LNCAP (cell line): ENCODE results near the gene OAF.

Source experiments
- TF ChIP-seq, protein P1 (sequence below): fragments of 450-650 bp; IDR thresholded peaks from 2 replicates; pipeline ENCODE4 v1.5.1; 2017; ENCODE audit warnings: mild to moderate bottlenecking

Gene OAF

DNA sequence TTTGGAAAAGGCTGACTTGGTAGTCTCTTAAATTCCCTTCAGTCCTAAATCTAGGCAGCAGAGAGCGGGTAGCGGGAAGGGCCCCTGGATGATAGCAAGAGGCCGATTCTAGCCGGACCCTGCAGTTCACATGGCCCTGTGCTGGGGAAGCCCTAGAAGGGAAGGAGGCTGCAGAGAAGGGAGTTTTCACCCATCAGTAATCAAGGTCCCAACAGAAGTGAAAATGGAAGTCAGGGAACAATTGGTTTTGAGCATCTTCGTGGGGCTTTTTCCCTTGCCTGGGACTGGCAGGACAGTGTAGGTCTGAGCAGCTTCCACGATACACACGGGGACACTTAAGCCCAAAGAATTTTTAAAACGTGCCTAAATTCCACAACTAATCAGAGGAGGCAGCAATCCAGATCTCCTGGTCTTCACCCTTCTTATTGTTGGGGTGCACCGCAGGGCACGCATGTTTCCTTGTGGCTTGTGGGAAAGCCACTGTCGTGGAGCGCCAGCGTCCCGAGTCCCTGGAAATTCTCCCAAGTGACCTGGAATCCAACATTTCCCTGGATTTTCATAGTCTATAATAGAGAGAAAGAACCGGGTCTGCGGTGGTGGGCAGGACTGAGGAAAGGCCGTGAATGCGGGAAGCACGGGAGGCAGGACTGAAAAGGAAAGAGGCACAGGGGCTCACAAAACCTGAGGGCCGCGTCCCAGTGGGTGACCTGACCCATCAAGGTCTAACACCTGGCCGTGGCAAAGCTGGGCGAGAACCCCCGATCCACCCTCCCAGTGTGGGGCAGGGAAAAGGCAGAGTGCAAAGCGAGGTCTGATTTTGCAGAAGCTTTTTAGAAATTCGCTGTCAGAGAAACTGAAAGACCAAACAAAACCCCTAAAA is 846 bp upstream of the OAF start:
- TF ChIP-seq, protein P1, sequence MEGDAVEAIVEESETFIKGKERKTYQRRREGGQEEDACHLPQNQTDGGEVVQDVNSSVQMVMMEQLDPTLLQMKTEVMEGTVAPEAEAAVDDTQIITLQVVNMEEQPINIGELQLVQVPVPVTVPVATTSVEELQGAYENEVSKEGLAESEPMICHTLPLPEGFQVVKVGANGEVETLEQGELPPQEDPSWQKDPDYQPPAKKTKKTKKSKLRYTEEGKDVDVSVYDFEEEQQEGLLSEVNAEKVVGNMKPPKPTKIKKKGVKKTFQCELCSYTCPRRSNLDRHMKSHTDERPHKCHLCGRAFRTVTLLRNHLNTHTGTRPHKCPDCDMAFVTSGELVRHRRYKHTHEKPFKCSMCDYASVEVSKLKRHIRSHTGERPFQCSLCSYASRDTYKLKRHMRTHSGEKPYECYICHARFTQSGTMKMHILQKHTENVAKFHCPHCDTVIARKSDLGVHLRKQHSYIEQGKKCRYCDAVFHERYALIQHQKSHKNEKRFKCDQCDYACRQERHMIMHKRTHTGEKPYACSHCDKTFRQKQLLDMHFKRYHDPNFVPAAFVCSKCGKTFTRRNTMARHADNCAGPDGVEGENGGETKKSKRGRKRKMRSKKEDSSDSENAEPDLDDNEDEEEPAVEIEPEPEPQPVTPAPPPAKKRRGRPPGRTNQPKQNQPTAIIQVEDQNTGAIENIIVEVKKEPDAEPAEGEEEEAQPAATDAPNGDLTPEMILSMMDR, result no peak

DNA sequence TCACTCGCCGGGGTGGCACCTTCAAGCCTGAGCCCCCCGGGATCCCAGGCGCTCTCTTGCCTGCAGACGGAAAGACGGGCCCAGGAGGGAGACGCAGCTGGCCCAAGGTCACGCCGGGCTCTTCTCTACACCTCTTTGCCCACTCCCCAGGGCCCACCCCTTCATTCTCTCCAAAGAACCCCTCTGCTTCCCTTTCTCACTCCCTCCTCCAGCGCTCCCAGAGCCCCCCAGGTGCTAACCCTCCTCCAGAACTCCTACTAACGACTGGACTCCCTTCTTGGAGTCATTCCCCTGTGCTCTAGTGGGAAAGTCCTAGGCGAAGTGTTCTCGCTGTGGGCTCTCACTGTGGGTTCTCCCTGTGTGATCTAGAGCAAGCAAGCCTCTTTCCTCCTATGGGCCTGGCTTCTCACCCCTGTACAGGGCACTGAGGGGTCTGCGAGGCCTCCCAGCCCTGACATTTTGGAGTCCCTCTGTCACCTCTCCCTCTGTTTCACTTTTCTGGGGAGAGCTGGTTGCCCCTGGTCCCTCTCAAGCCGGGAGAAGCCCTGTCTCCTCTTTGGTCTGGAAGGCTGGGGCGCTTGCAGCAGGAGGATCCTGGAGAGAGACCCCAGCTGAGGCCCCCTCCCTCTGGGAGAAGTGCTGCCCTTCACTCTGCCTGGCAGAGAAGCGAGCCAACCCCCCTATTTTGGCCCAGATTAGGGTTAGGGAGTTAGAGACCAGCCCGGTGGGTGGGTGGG is 858 bp downstream of the OAF start:
- TF ChIP-seq, protein P1, result no peak

DNA sequence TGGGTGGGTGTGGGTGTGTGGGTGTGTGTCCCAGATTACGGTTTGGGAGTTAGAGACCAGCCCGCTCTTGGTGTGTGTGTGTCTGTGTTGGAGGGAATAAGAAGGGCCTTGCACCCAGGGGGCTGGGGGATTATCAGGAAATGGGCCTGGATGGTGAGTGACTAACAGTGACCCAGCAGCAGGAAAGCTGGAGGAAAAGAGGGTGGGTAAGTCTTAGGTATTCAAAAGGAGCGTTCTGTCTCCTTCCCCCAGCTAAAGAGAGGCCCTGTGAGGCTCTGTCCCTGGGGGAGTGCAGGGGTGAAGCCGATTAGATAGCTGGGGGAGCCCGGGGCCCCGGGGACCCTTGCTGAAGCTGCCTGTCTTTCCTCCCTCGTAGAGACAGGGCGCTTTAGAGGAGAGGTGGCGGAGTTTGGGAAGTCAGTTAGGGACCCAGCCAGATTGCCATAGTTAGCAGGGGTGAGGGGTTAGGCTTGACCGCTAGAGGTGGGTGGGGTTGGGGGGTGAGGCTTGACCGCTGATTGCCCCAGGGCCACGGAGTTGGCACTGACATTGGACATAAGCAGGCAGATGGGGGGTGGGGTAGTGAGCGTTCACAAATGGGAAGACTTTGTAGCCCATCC is 1.5 kb downstream of the OAF start:
- TF ChIP-seq, protein P1, result no peak

DNA sequence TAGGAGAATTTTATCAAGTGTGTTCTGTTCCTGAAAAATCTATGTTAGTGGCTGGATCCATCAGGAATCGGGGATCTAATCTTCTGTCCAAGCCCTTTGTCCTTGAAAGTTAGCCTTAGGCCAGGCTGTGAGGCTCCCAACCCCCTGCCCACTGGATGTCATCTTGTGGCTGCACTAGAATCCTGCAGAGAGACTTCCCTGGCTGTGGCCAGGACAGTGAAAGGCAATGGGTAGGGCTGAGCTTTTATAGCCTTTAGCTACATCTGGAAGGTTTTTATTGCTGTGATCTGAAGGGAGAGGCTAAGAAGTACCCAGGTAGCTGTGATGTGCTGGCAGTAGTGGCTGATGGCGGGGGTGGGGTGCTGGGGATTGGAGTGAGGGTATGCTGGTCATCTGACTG is 2.1 kb downstream of the OAF start:
- TF ChIP-seq, protein P1, result no peak

DNA sequence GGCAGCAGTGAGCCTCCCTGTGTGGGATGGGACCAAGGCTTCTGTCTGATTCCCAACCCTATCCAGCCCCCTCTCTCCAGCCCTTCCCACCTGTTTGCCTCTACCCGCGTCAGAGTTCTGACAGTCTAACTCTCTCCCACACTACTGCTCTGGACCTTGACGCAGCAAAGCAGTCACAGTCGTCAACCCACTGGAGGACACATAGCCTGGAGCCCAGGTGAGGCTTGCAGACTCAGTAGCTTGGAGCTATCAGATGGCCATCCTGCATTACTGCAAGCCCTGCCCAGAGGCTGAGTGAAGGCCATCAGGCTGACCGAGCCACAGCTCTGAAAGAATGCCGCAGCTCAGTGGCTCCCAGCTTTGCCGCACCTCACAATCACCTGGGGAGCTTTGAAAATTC is 3.7 kb downstream of the OAF start:
- TF ChIP-seq, protein P1, result no peak

DNA sequence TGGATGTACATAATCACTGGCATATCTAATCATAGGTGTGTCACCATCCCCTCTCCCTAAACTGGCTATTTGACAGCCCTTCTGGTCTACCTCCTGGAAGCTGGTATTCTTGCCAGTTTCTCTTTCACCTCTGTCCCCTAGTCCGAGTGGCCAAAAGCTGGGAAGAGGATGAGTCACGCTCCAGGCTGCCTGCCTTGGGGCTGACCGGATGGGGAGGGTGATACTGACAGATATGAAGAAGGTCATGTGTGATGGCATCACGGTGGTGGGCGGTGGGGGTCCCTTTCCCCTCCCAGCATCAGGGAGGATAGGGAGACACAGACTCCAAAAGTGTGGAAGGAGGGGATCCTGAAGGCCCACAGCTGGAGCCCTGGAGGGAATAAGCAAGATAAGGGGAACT is 4.8 kb downstream of the OAF start:
- TF ChIP-seq, protein P1, result no peak

DNA sequence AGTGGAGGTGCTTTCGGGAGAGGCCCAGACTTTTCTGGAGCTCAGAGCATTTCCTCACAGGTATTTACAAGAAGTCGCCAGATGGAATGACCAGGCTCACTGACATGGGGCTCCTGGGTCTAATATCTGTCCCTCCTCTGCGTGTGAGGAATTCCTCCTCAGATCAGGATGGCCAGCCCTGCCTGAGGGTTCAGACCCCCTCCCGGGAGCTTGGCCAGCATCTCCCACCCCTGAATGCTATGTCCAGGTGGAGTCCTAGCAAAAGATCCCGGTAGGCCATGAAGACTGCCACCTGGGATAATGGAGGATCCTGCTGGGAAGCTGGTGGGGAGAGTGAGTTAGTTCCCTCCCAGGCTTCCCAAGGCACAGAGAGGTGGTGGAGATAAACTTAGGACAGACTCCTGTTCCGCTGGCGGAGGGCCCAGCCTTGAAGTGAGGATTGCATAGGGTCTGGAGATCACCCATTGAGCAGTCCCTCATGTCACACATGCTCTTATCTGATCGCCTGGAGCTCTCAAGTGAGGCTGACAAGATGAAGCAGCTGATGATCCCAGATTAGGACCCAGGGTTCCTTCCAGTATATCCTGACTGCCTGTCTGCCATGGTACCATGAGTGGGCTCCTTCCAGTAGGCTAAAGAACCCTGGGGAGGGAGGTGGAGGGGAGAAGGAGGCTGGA is 5.7 kb downstream of the OAF start:
- TF ChIP-seq, protein P1, result no peak
